ENCODE results near the gene SPTB. TPM values are rescaled to one million over a fixed set of nuclear protein-coding genes. Genes with fewer than 3 reads are reported as not detected.

SPTB gene
- total and polyA plus RNA-seq, 3 donors from 2014 or later, result 3.3 to 6.6 (median 5.6) TPM

- no peaks in the 10 kb centered on the region for H3K36me3 ChIP-seq (ENCODE audit: low read depth, missing control alignments)
- no peak overlapping the region for H3K4me3 ChIP-seq
- intact Hi-C loops (cut with DNase I; ENCODE audit: low total_unique reads), result no loop called here
- no peak overlapping the region for H3K27ac ChIP-seq
- no peaks in the 10 kb centered on the region for H3K27me3 ChIP-seq
- H3K9me3 ChIP-seq, result no peaks in the 10 kb centered on the region
- no peaks in the 10 kb centered on the region for H3K4me1 ChIP-seq
- TF ChIP-seq POLR2A (IDR thresholded peaks at IDR 0.05) (no peak), CTCF (IDR thresholded peaks at IDR 0.05) (no peak)
- WGBS, 2 donors, result 76 to 81% methylated on average over 3 of the region's 3 CpGs
- no peak for DNase-seq
These were observed 6.0 kb downstream of the SPTB start for GRCh38 chr14:64873506-64874219.

GRCh38 chr14:64871344-64871743, 8.4 kb downstream of the SPTB start:
- H3K27me3 ChIP-seq, result no peaks in the 10 kb centered on the region
- H3K4me3 ChIP-seq, result no peak overlapping the region
- H3K36me3 ChIP-seq (ENCODE audit: low read depth, missing control alignments), result no peaks in the 10 kb centered on the region
- H3K9me3 ChIP-seq, result no peaks in the 10 kb centered on the region
- no peaks in the 10 kb centered on the region for H3K4me1 ChIP-seq
- intact Hi-C loops (cut with DNase I; ENCODE audit: low total_unique reads), result no loop called here
- 70 to 87% methylated on average over 2 of the region's 2 CpGs for WGBS, 2 donors
- TF ChIP-seq CTCF (IDR thresholded peaks at IDR 0.05), result no peak
- TF ChIP-seq POLR2A (IDR thresholded peaks at IDR 0.05), result no peak
- no peak overlapping the region for H3K27ac ChIP-seq
- no peak for DNase-seq

- no peaks in the 10 kb centered on the region for H3K9me3 ChIP-seq
- no peaks in the 10 kb centered on the region for H3K36me3 ChIP-seq (ENCODE audit: low read depth, missing control alignments)
- DNase-seq, result no peak
- TF ChIP-seq CTCF (IDR thresholded peaks at IDR 0.05) (no peak), POLR2A (IDR thresholded peaks at IDR 0.05) (no peak)
- H3K27ac ChIP-seq, result no peak overlapping the region
- H3K4me1 ChIP-seq, result no peaks in the 10 kb centered on the region
- no peak overlapping the region for H3K4me3 ChIP-seq
- 83% methylated on average over 2 of the region's 2 CpGs for WGBS, 2 donors
- intact Hi-C loops (cut with DNase I; ENCODE audit: low total_unique reads), result no loop called here
- H3K27me3 ChIP-seq, result no peaks in the 10 kb centered on the region
These were observed 9.5 kb downstream of the SPTB start for GRCh38 chr14:64870160-64870559.

GRCh38 chr14:64868841-64869240, 10.9 kb downstream of the SPTB start:
- no peaks in the 10 kb centered on the region for H3K27me3 ChIP-seq
- no peaks in the 10 kb centered on the region for H3K9me3 ChIP-seq
- DNase-seq, result no peak

More at GRCh38 chr14:64868841-64869240, 10.9 kb downstream of the SPTB start:
- Histone ChIP-seq H3K36me3 (ENCODE audit: low read depth, missing control alignments) (no peaks in the 10 kb centered on the region), H3K4me3 (no peak overlapping the region), H3K4me1 (no peaks in the 10 kb centered on the region), H3K27ac (no peak overlapping the region)
- intact Hi-C loops (cut with DNase I; ENCODE audit: low total_unique reads), result no loop called here
- WGBS, 2 donors, result 63 to 86% methylated on average over 1 of the region's 1 CpG
- TF ChIP-seq CTCF (IDR thresholded peaks at IDR 0.05) (no peak), POLR2A (IDR thresholded peaks at IDR 0.05) (no peak)
